HG03432 (cell line): ENCODE results near the gene ACKR4.
"Not testable (repeated sequence)": the region's sequence is repeated elsewhere in the genome, so short reads cannot be mapped to it uniquely, and the experiment has no call there.

Source experiments
- ATAC-seq: cut with Tn5 transposase; IDR thresholded peaks from one replicate; pipeline ENCODE4 v1.9.1; 2021; ENCODE audit warnings: mild to moderate bottlenecking, moderate library complexity; ENCODE audit not compliant: unreplicated experiment

Gene ACKR4

GRCh38 chr3:132638706-132639105, 41.6 kb downstream of the ACKR4 start:
- ATAC-seq = no peak

- not testable (repeated sequence) for ATAC-seq
Measured at GRCh38 chr3:132641427-132641826, 44.4 kb downstream of the ACKR4 start.

- ATAC-seq = no peak
Measured at GRCh38 chr3:132641837-132642538, 44.9 kb downstream of the ACKR4 start.

GRCh38 chr3:132642539-132642847, 45.4 kb downstream of the ACKR4 start:
- ATAC-seq = no peak

GRCh38 chr3:132643366-132643765, 46.3 kb downstream of the ACKR4 start:
- ATAC-seq = no peak

- ATAC-seq = no peak
Measured at GRCh38 chr3:132645058-132645457, 48.0 kb downstream of the ACKR4 start.

GRCh38 chr3:132650153-132650552, 53.1 kb downstream of the ACKR4 start:
- ATAC-seq = no peak
